ENCODE data around the gene DLK1.

DNA sequence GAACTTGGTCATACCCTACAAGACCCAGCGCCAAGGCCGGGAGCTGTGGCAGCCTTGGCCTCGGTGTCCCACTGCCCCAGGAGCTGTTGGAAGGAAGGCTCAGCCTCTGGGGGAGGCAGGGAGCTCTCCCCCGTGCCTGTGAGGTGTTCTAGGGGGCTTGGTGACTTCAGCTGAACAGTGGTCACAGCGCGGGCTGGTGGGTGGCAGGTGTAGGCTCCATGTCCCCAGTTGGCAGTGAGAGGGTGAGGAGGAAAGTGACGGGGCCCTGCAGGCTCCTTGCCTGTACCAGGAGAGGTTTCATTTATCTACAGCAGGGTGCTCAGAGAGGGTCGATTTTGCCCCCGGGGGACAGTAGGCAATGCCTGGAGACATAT is 47.5 kb downstream of the DLK1 start:
- TF ChIP-seq, protein P1, sequence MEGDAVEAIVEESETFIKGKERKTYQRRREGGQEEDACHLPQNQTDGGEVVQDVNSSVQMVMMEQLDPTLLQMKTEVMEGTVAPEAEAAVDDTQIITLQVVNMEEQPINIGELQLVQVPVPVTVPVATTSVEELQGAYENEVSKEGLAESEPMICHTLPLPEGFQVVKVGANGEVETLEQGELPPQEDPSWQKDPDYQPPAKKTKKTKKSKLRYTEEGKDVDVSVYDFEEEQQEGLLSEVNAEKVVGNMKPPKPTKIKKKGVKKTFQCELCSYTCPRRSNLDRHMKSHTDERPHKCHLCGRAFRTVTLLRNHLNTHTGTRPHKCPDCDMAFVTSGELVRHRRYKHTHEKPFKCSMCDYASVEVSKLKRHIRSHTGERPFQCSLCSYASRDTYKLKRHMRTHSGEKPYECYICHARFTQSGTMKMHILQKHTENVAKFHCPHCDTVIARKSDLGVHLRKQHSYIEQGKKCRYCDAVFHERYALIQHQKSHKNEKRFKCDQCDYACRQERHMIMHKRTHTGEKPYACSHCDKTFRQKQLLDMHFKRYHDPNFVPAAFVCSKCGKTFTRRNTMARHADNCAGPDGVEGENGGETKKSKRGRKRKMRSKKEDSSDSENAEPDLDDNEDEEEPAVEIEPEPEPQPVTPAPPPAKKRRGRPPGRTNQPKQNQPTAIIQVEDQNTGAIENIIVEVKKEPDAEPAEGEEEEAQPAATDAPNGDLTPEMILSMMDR (IDR thresholded peaks at IDR 0.05): no peak
- TF ChIP-seq POLR2A (IDR thresholded peaks at IDR 0.05): no peak

All from sigmoid colon (tissue), 3 donors.